ENCODE measurements around the gene ELMOD3. TPM values are rescaled to one million over a fixed set of nuclear protein-coding genes. Genes with fewer than 3 reads are reported as not detected.

Gene ELMOD3
- total RNA-seq, 1 experiment from 2014 or later, result 10.3 TPM

GRCh38 chr2:85418132-85419008 lies 63.8 kb downstream of the ELMOD3 start, which contains the start of gene SH2D6:
TSS of gene SH2D6 (plus strand) at chr2:85418714. CDS start at chr2:85429466, 10,752 bp downstream.
- Mint-ChIP-seq H3K4me3 (ENCODE audit: unreplicated experiment) (peak within 1 kb of the TSS; percentile 80), H3K4me1 (ENCODE audit: low read depth, unreplicated experiment) (peaks cover 30% of the 10 kb centered on the region), H3K27me3 (ENCODE audit: insufficient read depth, unreplicated experiment) (no peaks in the 10 kb centered on the region), H3K27ac (ENCODE audit: unreplicated experiment) (peak within 1 kb of the TSS; percentile 92), H3K9me3 (ENCODE audit: unreplicated experiment) (no peaks in the 10 kb centered on the region), H3K36me3 (ENCODE audit: insufficient read depth, unreplicated experiment) (peaks cover 12% of the 10 kb centered on the region)
- Histone ChIP-seq H3K27me3 (replicated peaks; ENCODE audit: control insufficient read depth, insufficient read depth, low read length) (no peaks in the 10 kb centered on the region), H3K36me3 (ENCODE audit: control insufficient read depth, insufficient read depth, low read length) (no peaks in the 10 kb centered on the region), H3K4me1 (peaks cover 47% of the 10 kb centered on the region), H3K4me3 (ENCODE audit: low read depth, low read length) (peak within 1 kb of the TSS; percentile 84), H3K9me3 (no peaks in the 10 kb centered on the region)
- TF ChIP-seq, protein P1, sequence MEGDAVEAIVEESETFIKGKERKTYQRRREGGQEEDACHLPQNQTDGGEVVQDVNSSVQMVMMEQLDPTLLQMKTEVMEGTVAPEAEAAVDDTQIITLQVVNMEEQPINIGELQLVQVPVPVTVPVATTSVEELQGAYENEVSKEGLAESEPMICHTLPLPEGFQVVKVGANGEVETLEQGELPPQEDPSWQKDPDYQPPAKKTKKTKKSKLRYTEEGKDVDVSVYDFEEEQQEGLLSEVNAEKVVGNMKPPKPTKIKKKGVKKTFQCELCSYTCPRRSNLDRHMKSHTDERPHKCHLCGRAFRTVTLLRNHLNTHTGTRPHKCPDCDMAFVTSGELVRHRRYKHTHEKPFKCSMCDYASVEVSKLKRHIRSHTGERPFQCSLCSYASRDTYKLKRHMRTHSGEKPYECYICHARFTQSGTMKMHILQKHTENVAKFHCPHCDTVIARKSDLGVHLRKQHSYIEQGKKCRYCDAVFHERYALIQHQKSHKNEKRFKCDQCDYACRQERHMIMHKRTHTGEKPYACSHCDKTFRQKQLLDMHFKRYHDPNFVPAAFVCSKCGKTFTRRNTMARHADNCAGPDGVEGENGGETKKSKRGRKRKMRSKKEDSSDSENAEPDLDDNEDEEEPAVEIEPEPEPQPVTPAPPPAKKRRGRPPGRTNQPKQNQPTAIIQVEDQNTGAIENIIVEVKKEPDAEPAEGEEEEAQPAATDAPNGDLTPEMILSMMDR (IDR thresholded peaks at IDR 0.05; ENCODE audit: insufficient read depth in 1 of 2, low read depth in 1 of 2, low read length in 1 of 2, severe bottlenecking in 1 of 2, unreplicated experiment in 1 of 2), result no peak
- peak; percentile 89 to 92 for DNase-seq
- ChIA-PET CTCF (interaction anchor here (2.0 to 5.3 kb wide), 2 partner anchors 120 to 134 kb away, joined by 15 to 67 read pairs; partner anchors contain the start of gene MAT2A), POLR2A (interaction anchor here (0.6 to 4.5 kb wide), 9 partner anchors 11 to 160 kb away, joined by 3 to 73 read pairs (median 8); partner anchors contain the start of genes ELMOD3, MAT2A, RETSAT and TGOLN2)
- BruUV-seq (replicated peaks), result no TSS peak
- intact Hi-C loops (cut with micrococcal nuclease; ENCODE audit: unreplicated experiment), result loop anchor here (10.0 kb wide), 1 partner anchor 354 kb away; no protein-coding TSS in a partner anchor

- no peaks in the 10 kb centered on the region for H3K36me3 ChIP-seq (ENCODE audit: control insufficient read depth, insufficient read depth, low read length)
- Mint-ChIP-seq H3K27me3 (ENCODE audit: insufficient read depth, unreplicated experiment) (no peaks in the 10 kb centered on the region), H3K27ac (ENCODE audit: unreplicated experiment) (peak overlapping the region; percentile 92), H3K9me3 (ENCODE audit: unreplicated experiment) (no peaks in the 10 kb centered on the region), H3K36me3 (ENCODE audit: insufficient read depth, unreplicated experiment) (peaks cover 12% of the 10 kb centered on the region), H3K4me1 (ENCODE audit: low read depth, unreplicated experiment) (peaks cover 35% of the 10 kb centered on the region), H3K4me3 (ENCODE audit: unreplicated experiment) (peak overlapping the region; percentile 80)
- peak overlapping the region; percentile 84 for H3K4me3 ChIP-seq (ENCODE audit: low read depth, low read length)
- intact Hi-C loops (cut with micrococcal nuclease; ENCODE audit: unreplicated experiment), result loop anchor here (10.0 kb wide), 1 partner anchor 354 kb away; no protein-coding TSS in a partner anchor
- H3K9me3 ChIP-seq, result no peaks in the 10 kb centered on the region
- DNase-seq, result no peak
- TF ChIP-seq, protein P1 (IDR thresholded peaks at IDR 0.05; ENCODE audit: insufficient read depth in 1 of 2, low read depth in 1 of 2, low read length in 1 of 2, severe bottlenecking in 1 of 2, unreplicated experiment in 1 of 2), result no peak
- H3K4me1 ChIP-seq, result peaks cover 47% of the 10 kb centered on the region
- BruUV-seq (replicated peaks), result TSS peak; percentile 78
- ChIA-PET CTCF (interaction anchor here (0.9 to 5.3 kb wide), 3 partner anchors 52 to 133 kb away, joined by 3 to 67 read pairs (median 15); partner anchors contain the start of gene MAT2A), POLR2A (interaction anchor here (0.6 to 4.5 kb wide), 11 partner anchors 12 to 197 kb away, joined by 3 to 73 read pairs (median 5); partner anchors contain the start of genes ELMOD3, MAT2A, RETSAT and TGOLN2)
- H3K27me3 ChIP-seq (replicated peaks; ENCODE audit: control insufficient read depth, insufficient read depth, low read length), result no peaks in the 10 kb centered on the region
Observed at GRCh38 chr2:85419009-85419675, 64.6 kb downstream of the ELMOD3 start.

Measured in Caco-2 (cell line).